ENCODE data around the gene SCARF2.

The SCARF2 gene

DNA sequence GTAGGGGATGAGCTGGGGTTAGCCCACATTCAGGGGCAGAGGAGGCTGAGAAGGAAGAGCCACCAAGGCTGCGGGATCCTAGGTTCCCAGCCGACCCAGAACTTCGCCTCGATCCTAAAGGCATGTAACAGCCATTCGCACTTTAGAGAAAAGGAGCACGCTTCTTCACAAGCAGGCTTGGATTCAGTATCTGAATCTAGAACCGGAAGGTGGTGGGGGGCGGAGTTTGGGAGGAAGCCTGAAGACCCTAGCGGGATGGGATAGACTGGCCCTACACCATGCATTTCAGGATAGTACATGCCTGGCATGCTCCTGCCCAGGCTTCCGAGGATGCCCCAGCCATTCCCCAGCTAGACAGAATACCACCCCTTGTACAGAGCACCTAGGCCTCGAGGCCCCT lies 4.4 kb downstream of the SCARF2 start:
- Histone ChIP-seq H3K27me3 (ENCODE audit: control insufficient read depth, insufficient read depth, low read length) (peaks cover 17% of the 10 kb centered on the region), H3K4me3 (ENCODE audit: low read length) (no peak overlapping the region), H3K36me3 (ENCODE audit: control insufficient read depth, insufficient read depth, low read length) (no peaks in the 10 kb centered on the region; the same call in 1 of the 2 replicates), H3K4me1 (ENCODE audit: control insufficient read depth, insufficient read depth, low read length) (peaks cover 16% of the 10 kb centered on the region), H3K9me3 (ENCODE audit: control insufficient read depth, insufficient read depth, low read length) (no peaks in the 10 kb centered on the region), H3K27ac (ENCODE audit: low read length) (no peak overlapping the region)
- DNase-seq (ENCODE audit: low read depth, low spot score), result no peak
- no CpG with 5 or more reads among the region's 11 CpGs for WGBS (ENCODE audit: insufficient coverage, insufficient read length)

DNA sequence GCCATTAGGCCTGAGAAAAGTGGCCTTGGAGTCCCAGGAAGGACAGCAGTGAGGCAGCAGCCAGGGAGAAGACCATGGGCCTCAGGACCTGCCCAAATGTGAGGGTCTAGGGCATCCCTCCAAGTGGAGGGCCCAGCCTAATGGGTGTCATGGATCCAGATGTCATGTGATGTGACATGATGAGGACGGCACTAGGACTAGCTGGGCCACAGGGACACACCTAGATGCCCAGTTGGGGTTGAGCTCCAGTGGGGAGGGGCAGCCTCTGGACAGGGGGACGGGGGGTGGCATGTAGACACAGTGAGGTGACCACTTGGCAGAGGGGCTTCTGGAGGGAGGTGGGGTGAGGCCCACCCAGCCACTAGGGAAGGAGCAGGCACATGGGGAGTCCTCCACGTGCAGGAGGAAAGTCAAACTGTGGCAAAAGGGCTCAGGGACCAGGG lies 5.4 kb downstream of the SCARF2 start:
- no CpG with 5 or more reads among the region's 3 CpGs for WGBS (ENCODE audit: insufficient coverage, insufficient read length)
- H3K27me3 ChIP-seq (ENCODE audit: control insufficient read depth, insufficient read depth, low read length), result peaks cover 16% of the 10 kb centered on the region
- H3K36me3 ChIP-seq (ENCODE audit: control insufficient read depth, insufficient read depth, low read length), result no peaks in the 10 kb centered on the region; the same call in 1 of the 2 replicates
- H3K4me3 ChIP-seq (ENCODE audit: low read length), result no peak overlapping the region
- H3K9me3 ChIP-seq (ENCODE audit: control insufficient read depth, insufficient read depth, low read length), result no peaks in the 10 kb centered on the region
- DNase-seq (ENCODE audit: low read depth, low spot score), result no peak
- H3K4me1 ChIP-seq (ENCODE audit: control insufficient read depth, insufficient read depth, low read length), result peaks cover 16% of the 10 kb centered on the region
- no peak overlapping the region for H3K27ac ChIP-seq (ENCODE audit: low read length)

DNA sequence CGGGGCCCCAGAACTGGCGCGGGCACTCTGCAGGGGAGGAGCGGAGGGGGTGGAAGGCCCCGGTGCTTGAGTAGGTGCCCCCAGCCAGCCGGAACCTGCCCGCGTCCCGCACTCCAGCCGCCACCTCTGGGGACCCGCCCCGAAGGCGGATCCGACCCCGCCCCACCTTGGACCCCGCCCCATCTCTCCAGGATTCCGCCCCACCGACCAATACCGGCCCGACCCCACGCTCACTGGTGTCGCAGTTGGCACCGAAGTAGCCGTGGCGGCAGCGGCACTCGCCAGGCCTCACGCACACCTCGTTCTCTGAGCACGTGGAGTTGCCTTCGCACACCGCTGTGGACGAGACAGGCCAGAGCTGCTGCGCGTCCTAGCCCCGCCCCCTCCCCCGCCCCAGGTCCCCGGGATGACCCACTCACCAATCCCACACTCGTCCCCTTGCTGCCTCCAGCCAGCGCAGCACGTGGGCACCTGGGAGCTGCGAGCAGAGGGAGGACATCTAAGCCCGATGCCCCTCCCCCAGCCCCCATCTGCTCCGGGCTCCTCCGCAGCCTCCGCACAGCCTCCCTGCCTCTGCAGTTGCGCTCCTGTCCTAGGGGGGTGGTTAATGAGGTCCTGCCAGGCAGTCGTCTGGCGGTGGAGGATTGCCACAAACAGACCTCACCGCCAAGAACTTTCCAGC lies 6.0 kb downstream of the SCARF2 start:
- no CpG with 5 or more reads among the region's 50 CpGs for WGBS (ENCODE audit: insufficient coverage, insufficient read length)
- H3K36me3 ChIP-seq (ENCODE audit: control insufficient read depth, insufficient read depth, low read length), result no peaks in the 10 kb centered on the region; the same call in 1 of the 2 replicates
- peak overlapping the region; percentile 22; the same call in 1 of the 2 replicates for H3K4me3 ChIP-seq (ENCODE audit: low read length)
- DNase-seq (ENCODE audit: low read depth, low spot score), result no peak
- peaks cover 10% of the 10 kb centered on the region for H3K27me3 ChIP-seq (ENCODE audit: control insufficient read depth, insufficient read depth, low read length)
- no peaks in the 10 kb centered on the region for H3K9me3 ChIP-seq (ENCODE audit: control insufficient read depth, insufficient read depth, low read length)
- no peak overlapping the region for H3K27ac ChIP-seq (ENCODE audit: low read length)
- H3K4me1 ChIP-seq (ENCODE audit: control insufficient read depth, insufficient read depth, low read length), result peaks cover 16% of the 10 kb centered on the region

DNA sequence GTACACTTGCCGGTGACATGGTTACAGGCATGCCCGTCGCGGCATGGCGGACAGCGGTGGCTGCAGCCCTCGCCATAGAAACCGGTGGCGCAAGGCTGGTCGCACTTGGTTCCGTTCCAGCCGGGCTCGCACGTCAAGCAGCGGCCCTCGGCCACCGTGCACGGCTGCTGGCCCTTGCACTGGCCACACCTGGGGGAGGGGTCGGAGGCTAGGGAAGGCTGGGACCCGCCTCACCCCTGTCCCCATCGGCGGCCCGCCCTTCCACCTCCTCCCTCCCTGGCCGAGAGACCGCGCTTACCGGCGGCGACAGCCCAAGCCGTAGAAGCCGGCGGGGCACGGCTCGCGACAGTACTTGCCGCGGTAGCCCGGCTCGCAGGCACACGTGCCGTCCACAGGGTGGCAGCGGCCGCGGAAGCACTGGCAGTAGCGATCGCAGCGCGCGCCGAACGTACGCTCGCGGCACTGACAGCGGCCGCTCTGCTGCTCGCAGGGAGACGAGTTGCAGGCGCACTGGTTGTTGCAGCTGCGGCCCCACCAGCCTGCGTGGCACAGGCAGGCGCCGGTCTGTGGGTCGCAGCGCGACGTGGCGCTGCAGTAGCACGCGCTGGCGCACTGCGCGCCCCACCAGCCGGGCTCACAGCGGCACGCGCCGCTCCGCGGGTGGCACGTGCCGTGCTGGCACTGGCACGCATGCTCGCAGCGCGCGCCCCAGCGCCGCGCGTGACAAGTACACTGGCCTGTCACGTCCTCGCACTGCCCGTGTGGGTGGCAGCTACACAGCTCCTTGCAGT lies 6.7 kb downstream of the SCARF2 start:
- no CpG with 5 or more reads among the region's 94 CpGs for WGBS (ENCODE audit: insufficient coverage, insufficient read length)
- H3K36me3 ChIP-seq (ENCODE audit: control insufficient read depth, insufficient read depth, low read length), result no peaks in the 10 kb centered on the region; the same call in 1 of the 2 replicates
- H3K4me3 ChIP-seq (ENCODE audit: low read length), result peak overlapping the region; percentile 13; the same call in 1 of the 2 replicates
- no peak for DNase-seq (ENCODE audit: low read depth, low spot score)
- no peaks in the 10 kb centered on the region for H3K9me3 ChIP-seq (ENCODE audit: control insufficient read depth, insufficient read depth, low read length)
- H3K27me3 ChIP-seq (ENCODE audit: control insufficient read depth, insufficient read depth, low read length), result peaks cover 8% of the 10 kb centered on the region
- H3K4me1 ChIP-seq (ENCODE audit: control insufficient read depth, insufficient read depth, low read length), result peaks cover 16% of the 10 kb centered on the region
- no peak overlapping the region for H3K27ac ChIP-seq (ENCODE audit: low read length)

DNA sequence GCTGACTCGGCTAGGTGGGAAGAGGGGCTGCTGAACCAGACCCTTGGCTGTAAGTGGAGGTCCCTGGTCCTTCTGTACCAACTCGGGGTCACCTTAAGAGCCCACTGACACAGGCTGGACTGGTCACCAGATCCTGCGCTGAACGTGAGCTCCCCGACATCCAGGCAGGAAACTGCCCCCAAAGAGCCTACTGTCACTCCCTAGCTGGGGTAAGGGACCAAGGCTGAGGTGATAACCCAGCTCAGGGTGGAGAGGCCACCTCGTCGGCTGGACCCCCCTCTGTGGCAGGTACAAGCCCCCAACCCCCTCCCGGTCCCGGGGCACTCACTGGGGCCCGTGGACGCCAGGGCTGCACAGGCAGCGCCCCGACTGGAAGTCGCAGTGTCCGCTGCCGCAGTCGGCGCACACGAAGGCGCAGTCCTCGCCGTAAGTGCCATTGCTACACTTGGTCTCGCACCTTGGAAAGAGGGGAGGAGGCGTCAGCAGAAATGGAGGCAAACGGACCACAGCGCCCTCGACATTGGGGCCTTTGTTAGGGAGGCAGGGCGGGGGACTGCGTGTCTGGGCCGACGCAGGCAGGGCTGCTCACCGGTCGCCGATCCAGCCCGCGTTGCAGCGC lies 7.4 kb downstream of the SCARF2 start:
- Histone ChIP-seq H3K27me3 (ENCODE audit: control insufficient read depth, insufficient read depth, low read length) (peaks cover 2% of the 10 kb centered on the region; the same call in 1 of the 2 replicates), H3K4me3 (ENCODE audit: low read length) (peak overlapping the region; percentile 7; the same call in 1 of the 2 replicates)

DNA sequence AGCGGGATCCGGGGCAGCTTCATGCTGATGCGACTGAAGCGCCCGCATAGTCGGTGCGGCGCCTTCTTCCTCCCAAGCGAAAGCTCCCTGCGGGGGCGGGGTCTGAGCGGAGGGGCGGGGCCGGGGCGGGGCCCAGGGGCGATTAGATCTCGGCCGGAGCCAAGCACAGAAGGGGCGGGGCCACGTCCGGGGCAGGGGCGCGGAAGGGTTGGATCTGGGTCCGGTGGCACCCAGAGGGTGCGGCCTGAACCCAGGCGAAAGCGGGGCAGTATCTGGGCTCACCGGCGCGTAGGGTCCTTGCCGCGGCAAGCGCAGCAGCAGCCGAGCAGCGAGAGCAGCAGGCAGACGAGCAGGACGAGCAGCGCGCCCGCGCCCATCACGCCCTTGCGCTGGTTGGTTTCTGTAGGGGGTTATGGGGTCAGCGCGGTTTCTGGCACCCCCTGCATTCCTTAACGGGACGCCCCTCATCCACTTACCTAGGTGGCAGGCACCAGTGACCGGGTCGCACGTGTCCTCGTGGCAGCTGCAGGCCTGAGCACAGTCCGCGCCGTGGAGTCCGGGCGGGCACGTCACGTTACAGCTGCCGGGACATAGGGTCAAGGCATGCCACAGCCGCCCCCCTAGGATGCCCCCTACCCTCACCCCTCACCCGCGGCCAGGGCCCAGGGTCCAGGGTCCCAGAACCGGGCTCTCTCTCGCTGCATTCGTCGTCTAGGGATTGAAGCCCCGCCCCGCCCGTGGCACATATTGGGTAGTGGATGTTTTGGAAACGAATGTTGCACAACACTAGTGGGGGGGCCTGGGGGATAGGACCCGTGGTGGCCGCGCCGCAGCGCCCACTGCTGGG lies 8.1 kb downstream of the SCARF2 start:
- Histone ChIP-seq H3K4me1 (ENCODE audit: control insufficient read depth, insufficient read depth, low read length) (peaks cover 16% of the 10 kb centered on the region), H3K27ac (ENCODE audit: low read length) (no peak overlapping the region), H3K4me3 (ENCODE audit: low read length) (no peak overlapping the region), H3K9me3 (ENCODE audit: control insufficient read depth, insufficient read depth, low read length) (no peaks in the 10 kb centered on the region), H3K27me3 (ENCODE audit: control insufficient read depth, insufficient read depth, low read length) (peaks cover 2% of the 10 kb centered on the region; the same call in 1 of the 2 replicates), H3K36me3 (ENCODE audit: control insufficient read depth, insufficient read depth, low read length) (no peaks in the 10 kb centered on the region; the same call in 1 of the 2 replicates)
- WGBS (ENCODE audit: insufficient coverage, insufficient read length), result no CpG with 5 or more reads among the region's 75 CpGs
- no peak for DNase-seq (ENCODE audit: low read depth, low spot score)

More for the DNA sequence above, 7.4 kb downstream of the SCARF2 start:
- peaks cover 16% of the 10 kb centered on the region for H3K4me1 ChIP-seq (ENCODE audit: control insufficient read depth, insufficient read depth, low read length)
- H3K36me3 ChIP-seq (ENCODE audit: control insufficient read depth, insufficient read depth, low read length), result no peaks in the 10 kb centered on the region; the same call in 1 of the 2 replicates
- no peak overlapping the region for H3K27ac ChIP-seq (ENCODE audit: low read length)
- no peak for DNase-seq (ENCODE audit: low read depth, low spot score)
- no peaks in the 10 kb centered on the region for H3K9me3 ChIP-seq (ENCODE audit: control insufficient read depth, insufficient read depth, low read length)
- no CpG with 5 or more reads among the region's 37 CpGs for WGBS (ENCODE audit: insufficient coverage, insufficient read length)

DNA sequence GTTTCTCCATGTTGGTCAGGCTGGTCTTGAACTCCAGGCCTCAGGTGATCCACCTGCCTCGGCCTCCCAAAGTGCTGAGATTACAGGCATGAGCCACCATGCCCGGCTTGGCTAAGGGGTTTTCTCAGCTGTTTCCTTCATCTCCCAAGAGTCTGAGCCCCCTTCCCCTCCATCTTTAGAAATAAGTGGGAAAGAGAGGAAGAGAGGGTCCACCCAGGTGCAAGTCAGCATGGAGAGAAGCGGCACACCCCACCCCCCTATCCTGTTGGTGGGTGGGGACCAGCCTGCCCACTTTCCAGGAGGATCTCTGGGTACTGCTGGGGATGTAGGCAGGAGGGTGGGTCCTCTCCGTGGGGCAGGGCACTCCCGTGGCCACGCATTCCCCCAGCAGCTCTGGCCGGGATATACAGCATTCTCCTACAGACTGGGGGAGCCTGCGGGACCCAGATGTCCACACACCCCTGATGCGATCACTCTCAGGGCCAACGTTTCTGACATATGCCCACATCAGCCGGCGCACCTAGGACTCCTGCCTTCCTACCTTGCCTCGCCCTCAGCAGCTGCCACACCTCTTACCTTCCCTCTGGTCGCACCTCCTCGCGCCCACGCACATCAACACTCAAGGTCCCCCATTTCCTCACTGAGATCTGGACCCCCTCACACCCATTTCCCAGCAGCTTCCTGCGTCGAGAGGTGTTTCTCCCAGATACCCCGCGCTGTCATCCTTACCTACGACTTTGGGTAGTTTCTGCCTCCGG lies 8.9 kb downstream of the SCARF2 start:
- Histone ChIP-seq H3K27me3 (ENCODE audit: control insufficient read depth, insufficient read depth, low read length) (peaks cover 2% of the 10 kb centered on the region; the same call in 1 of the 2 replicates), H3K9me3 (ENCODE audit: control insufficient read depth, insufficient read depth, low read length) (no peaks in the 10 kb centered on the region), H3K4me1 (ENCODE audit: control insufficient read depth, insufficient read depth, low read length) (peaks cover 16% of the 10 kb centered on the region), H3K36me3 (ENCODE audit: control insufficient read depth, insufficient read depth, low read length) (no peaks in the 10 kb centered on the region; the same call in 1 of the 2 replicates), H3K27ac (ENCODE audit: low read length) (no peak overlapping the region), H3K4me3 (ENCODE audit: low read length) (no peak overlapping the region)
- no CpG with 5 or more reads among the region's 23 CpGs for WGBS (ENCODE audit: insufficient coverage, insufficient read length)
- DNase-seq (ENCODE audit: low read depth, low spot score), result no peak

DNA sequence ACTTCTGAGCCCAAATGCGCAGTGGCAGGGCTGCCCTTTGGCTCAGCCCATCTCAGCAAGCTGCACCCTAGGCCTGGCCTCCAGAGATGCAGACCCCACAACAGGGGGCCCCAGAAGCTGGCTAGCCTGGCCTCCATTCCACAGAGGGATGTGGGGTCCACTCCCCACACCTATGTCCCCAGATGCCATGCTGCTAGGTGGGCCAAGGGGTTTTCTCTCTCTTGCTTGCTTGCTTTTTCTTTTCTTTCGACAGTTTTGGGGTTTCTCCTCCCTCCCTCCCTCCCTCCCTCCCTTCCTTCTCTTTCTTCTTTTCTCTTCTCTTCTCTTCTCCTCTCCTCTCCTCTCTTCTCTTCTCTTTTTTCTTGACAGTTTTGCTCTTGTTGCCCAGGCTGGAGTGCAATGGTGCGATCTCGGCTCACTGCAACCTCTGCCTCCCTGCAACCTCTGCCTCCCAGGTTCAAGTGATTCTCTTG lies 9.6 kb downstream of the SCARF2 start:
- Histone ChIP-seq H3K36me3 (ENCODE audit: control insufficient read depth, insufficient read depth, low read length) (no peaks in the 10 kb centered on the region; the same call in 1 of the 2 replicates), H3K27me3 (ENCODE audit: control insufficient read depth, insufficient read depth, low read length) (peaks cover 2% of the 10 kb centered on the region; the same call in 1 of the 2 replicates), H3K27ac (ENCODE audit: low read length) (no peak overlapping the region), H3K9me3 (ENCODE audit: control insufficient read depth, insufficient read depth, low read length) (no peaks in the 10 kb centered on the region), H3K4me3 (ENCODE audit: low read length) (no peak overlapping the region), H3K4me1 (ENCODE audit: control insufficient read depth, insufficient read depth, low read length) (peaks cover 16% of the 10 kb centered on the region)
- no CpG with 5 or more reads among the region's 4 CpGs for WGBS (ENCODE audit: insufficient coverage, insufficient read length)
- DNase-seq (ENCODE audit: low read depth, low spot score), result no peak

Measured in iPS DF 6.9 (cell line).